ENCODE measurements around the gene ZNRF1.

- TF ChIP-seq CTCF (IDR thresholded peaks at IDR 0.05), result no peak
- no peak for TF ChIP-seq POLR2A (IDR thresholded peaks at IDR 0.05)
These were observed 161.6 kb downstream of the ZNRF1 start for GRCh38 chr16:75160386-75160785.

Measured in suprapubic skin (tissue), 3 donors.